GM19455 (cell line): ENCODE measurements around the gene GLYATL1B.
"Not testable (repeated sequence)": the region's sequence is repeated elsewhere in the genome, so short reads cannot be mapped to it uniquely, and the experiment has no call there.

ENCODE experiments used
- ATAC-seq: cut with Tn5 transposase; IDR thresholded peaks from one replicate; pipeline ENCODE4 v1.9.1; 2021; ENCODE audit not compliant: unreplicated experiment

Gene GLYATL1B

GRCh38 chr11:59095225-59095624 lies 9.1 kb downstream of the GLYATL1B start:
- peak; percentile 61 for ATAC-seq

- ATAC-seq, result not testable (repeated sequence)
These were observed 10.0 kb downstream of the GLYATL1B start for GRCh38 chr11:59095972-59096575.

GRCh38 chr11:59097113-59097708 lies 11.1 kb downstream of the GLYATL1B start:
- ATAC-seq, result peak; percentile 34

DNA sequence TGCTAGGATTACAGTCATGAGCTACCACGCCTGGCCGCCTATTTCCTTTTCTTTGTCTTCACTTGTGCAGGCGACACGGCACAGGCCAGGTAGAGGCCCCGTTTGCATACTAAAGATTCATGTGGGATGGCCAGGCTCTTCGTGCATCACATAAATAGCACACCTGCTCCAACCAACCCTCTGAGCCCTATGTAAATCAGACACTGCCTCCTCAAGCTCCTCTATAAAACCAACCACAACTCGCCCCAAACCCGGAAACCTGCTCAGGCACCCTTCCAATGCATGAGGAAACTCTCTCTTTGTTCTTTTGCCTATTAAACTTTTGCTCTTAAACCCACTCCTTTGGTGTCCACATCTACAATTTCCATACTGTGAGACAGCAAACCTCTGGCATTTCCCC lies 11.8 kb downstream of the GLYATL1B start:
- peak; percentile 23 for ATAC-seq

- peak; percentile 78 for ATAC-seq
These were observed 16.2 kb downstream of the GLYATL1B start for GRCh38 chr11:59102259-59102765.

DNA sequence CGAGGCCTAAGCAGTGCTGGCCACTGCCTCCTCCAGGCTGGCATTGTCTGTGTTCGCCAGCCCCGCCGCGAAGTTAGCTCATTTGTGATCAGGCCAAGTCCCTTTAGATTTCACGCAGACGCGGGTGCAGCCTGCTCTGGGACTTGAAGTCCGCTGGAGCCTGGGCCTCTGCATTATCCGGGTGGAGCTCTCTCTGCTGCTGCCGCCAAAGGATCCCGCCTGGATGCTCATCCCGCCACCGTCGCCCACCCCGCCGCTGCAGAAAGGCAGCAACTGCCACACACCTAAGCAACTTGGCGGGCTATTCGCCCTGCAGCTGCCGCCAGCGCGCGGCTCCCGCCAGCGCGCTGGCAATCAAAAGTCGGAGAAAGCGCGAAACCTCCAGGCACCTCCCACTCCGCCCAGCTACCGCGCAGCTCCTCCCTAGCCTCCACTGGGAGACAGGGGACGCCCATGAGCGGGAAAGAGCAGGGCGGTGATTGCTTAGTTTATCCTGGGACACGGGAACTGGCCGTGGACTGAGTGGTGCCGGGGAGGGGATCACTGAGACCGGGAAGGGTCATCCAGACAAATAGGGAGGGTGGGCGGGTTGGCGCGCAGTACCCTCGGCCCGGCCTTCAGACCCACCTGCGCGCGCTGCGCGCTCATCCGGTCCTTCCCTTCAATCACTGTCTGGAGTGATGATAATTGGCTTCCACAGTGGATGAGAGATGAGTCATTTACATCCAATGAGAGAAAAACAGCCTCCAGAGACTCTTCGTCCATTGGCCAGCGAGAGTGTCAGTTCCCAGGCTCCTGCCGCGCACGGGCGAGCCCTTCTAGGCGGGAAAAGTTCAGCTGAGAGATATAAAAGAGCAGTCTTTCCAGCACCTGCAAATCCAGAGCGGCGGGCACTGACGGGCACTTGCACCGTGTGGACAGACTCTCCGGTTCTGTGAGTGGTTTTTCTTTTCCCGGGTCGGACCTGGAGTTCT lies 20.5 kb downstream of the GLYATL1B start, which contains the start of gene FAM111B:
Gene FAM111B (plus strand): TSS at position 875 of the 974 bp plus-strand sequence. CDS start 2,389 bp downstream, outside the sequence.
- peak; percentile 67 for ATAC-seq

- ATAC-seq, result peak; percentile 28
These were observed 21.6 kb downstream of the GLYATL1B start for GRCh38 chr11:59107721-59108120.

DNA sequence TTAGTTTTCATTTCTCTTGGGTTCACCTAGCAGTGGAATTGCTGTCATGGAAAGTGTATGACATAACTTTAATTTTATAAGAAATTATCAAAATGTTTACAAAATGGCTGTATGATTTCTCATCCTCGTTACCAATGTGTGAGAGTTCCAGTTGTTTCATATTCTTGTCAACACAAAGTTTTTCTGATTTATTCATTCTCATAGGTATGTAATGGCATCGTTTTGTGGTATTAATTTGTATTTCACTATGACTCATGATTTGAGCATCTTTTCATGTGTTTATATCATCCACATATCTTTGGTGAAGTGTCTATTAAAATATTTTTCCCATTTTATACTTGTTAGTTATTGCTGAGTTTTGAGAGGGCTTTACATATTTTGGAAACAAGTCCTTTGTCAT lies 26.4 kb downstream of the GLYATL1B start:
- ATAC-seq, result no peak

DNA sequence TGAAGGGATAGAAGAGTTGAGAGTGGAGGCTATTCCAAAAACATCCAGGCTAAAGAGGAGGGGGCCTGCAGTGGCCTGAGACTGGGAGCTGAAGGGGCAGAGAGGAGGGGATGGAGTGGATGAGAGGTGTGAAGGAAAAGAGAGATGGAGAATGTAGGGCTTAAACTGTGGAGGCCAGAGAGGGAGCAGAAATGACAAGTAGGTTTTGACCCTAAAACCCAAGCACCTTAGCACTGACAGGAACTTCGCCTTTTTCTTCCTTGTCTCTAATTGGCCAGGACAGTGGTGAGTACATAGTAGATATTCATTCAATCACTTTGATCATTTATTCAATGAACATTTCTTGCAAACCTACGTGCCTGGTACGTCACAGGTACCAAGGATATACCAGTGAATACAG lies 28.2 kb downstream of the GLYATL1B start:
- no peak for ATAC-seq

DNA sequence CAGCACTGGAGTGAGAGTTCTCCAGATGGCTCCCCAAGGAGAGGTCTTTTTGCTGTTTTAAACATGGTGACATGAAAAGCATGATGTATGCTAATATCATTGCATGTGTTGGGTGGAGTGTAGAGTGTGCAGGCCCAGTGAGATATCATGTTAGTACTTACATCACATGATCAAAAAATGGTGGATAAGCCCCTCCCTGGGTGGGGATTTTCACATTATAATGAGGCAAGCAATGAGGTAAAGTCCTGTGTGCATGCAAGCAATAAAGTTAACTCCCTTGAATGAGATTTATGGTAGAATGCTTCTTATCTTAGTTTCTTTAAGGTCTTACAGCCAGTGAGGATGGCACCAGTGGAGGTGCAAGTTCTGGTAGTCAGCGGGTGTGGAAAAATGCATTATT lies 29.4 kb downstream of the GLYATL1B start:
- ATAC-seq, result no peak

DNA sequence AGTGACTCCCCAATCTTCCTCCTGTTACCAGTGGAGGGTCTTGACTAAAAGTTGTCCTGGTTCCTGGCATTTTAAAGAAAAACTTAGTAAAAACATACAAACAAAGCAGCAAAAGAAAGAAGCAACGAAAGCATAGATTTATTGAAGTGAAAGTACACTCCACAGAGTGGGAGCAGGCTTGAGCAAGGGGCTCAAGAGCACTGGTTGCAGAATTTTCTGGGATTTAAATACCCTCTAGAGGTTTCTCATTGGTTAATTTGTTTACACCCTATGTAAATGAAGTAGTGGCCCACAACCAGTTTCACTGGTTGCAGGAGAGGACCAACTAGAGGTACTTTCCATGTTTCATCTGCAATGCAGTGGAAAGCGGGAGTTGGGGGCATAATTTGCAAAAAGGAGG lies 31.7 kb downstream of the GLYATL1B start:
- ATAC-seq, result no peak

GRCh38 chr11:59119826-59120225 lies 33.7 kb downstream of the GLYATL1B start:
- ATAC-seq, result no peak

DNA sequence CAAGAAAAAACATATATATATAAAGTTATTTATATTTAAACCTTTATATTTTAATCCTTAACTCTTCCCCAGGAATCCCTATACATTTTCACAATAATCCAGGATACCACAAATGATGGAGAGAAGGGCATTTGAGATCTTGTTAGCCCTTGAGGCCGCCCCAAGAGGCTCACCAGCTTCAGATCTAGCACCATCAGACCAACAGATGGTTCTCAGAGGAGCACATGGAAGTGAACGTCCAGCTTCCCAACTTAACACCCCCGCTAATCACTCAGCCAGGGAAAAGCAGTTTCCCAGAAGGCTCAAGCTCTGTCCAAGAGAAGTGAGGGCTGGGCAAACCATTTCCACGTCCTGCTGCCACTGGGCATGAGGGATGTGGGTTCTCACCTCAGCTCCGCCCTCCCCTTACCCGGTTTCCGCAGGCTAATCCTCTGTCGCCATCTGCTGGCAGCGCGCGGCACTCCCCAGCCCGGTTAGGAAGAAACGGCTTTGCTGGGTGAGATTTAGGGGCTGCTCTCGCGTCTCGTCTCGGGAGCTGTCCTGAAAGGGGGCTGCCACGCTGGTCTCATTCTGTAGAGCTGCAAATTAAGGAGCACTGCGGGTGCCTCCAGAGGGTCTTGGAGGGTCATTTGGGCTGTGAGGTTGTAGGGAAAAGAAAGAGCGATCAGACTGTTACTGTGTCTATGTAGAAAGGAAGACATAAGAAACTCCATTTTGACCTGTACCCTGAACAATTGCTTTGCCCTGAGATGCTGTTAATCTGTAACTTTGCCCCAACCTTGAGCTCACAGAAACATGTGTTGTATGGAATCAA lies 49.7 kb downstream of the GLYATL1B start:
- peak; percentile 95 for ATAC-seq

DNA sequence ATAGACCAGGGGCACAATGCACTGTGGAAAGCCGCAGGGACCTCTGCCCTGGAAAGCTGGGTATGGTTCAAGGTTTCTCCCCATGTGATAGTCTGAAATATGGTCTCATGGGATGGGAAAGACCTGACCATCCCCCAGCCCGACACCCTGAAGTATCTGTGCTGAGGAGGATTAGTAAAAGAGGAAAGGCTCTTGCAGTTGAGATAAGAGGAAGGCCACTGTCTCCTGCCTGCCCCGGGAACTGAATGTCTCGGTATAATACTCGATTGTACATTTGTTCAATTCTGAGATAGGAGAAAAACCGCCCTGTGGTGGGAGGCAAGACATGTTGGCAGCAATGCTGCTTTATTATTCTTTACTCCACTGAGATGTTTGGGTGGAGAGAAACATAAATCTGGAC lies 50.4 kb downstream of the GLYATL1B start:
- ATAC-seq, result not testable (repeated sequence)

DNA sequence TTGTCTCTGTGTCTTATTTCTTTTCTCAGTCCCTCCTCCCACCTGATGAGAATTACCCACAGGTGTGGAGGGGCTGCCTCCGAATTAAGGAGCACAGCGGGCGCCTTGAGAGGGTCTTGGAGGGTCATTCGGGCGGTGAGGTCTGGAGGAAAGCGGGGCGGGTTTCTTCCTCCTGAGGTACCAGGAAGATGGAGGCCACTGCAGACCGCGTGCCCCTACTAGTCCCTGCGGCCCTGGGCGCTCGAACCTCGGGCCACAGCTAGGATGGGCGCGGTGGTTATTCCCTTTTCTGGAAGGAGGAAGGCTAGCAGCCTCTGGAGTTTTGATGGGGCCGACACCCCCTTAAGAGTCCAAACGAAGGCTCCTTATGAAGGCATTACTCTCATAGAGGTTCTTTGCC lies 51.1 kb downstream of the GLYATL1B start:
- ATAC-seq, result no peak

- no peak for ATAC-seq
These were observed 52.5 kb downstream of the GLYATL1B start for GRCh38 chr11:59138643-59139042.

DNA sequence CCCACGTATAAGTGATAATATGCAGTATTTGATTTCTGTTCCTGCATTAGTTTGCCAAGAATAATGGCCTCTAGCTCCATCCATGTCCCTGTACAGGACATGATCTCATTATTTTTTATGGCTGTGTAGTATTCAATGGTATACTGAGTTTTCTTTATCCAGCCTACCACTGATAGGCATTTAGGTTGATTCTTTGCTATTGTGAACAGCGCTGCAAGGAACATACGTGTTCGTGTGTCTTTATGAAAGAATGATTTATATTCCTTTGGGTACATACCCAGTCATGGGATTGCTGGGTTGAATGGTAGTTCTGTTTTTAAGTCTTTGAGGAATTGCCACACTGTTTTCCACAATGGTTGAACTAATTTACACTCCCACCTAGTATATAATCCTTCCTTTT lies 55.1 kb downstream of the GLYATL1B start:
- ATAC-seq, result no peak

DNA sequence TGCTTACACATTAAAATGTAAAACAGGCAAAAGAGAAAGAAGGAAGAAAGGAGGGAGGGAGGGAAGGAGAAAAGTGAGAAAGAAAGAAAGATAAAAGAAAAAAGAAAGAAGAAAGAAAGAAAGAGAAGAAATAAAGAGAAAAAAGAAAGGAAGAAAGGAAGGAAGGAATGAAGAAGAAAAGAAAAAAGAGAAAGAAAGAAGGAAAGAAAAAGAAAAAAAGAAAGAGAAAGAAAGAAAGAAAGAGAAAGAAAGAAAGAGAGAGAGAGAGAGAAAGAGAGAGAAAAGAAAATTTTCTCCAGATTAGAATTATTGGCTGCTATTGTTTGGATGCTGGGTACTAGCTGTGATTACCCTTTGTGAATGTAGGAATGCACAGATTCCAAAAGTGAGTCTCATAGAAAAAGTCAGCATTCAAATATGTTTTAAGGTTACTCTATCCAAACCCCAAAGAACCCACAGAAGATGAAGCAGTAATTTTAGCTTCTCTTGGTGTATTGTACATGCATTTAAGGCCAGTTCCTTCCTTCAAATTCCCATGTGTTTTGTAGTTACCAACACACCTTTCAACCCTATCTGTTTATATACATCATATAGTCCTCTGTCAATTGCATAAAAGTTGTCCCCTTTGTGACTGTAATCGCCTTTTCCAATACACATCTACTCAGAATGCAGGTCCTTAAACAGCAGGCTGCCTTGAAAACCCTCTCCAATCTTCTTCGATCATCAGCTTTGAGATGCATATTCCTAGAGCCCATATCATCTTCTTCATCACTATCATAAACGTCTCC lies 55.8 kb downstream of the GLYATL1B start:
- ATAC-seq, result no peak

DNA sequence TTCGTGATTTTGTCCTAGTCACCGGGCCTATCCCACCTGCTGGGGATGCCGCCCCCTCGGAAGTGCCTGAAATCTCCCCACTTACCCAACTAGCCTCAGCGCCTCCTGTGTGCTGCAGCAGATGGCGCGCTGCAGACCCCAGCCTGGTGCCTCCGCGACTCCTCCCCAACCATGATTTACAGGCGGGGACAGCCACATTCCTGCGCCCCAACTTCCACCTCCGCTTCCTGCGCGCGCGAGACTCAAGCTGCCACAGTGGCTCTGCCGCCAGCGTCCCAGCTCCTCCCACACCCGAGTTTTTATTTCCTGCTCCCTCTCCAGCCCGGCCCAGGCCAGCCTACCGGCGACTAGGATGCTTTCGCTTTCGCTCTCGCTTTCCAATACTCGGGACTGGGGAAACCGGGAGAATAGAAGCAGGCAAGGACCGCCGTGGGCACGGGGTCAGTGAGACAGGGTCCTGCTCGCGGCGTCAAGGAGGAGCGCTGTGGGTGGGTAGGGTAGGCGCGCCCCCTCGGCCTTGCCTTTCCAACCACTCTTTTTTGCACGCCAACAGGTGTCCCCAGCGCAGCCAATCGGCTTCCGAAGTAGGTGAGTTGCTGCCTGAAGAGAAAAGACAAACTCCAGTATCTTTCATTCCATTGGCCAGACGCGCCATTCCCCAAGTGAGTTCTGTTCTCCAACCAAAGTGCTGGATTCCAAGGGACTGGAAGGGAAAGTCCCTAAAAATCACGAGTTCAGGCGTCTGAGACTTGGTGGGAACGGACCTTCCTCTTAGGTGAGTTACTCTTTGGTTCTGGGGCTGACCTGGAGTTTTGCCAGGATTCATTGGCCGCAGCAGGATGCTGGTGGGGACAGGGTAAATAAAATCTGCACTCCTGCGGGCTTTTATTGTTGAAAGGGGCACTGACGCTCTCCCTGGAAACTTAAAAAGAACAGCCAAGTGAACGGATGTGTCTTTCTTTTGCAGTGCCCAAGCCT lies 56.7 kb downstream of the GLYATL1B start, which contains the start of gene FAM111A:
Gene FAM111A (plus strand): TSS at position 327 of the 978 bp plus-strand sequence. CDS start 6,017 bp downstream, outside the sequence.
- ATAC-seq, result peak; percentile 81
